GM19238 (cell line): ENCODE results near the gene TENM3.

Experiments
- DNase-seq: peaks from one replicate; pipeline ENCODE4 v3.0.0; 2011; ENCODE audit warnings: low spot score; ENCODE audit not compliant: insufficient read length

The TENM3 gene

DNA sequence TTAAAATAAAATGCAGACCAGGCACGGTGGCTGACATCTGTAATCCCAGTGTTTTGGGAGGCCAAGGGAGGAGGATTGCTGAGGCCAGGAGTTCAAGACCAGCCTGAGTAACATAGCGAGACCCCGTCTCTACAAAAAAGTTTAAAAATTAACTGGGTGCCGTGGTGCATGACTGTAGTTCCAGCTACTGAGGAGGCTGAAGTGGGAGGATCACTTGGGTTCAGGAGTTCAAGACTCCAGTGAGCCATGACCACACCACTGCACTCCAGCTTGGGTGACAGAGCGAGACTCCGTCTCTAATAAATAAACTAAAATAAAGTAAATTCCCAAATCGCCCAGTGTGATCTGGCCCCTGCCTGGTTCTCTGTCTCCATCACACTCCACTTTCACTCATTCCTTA is 43.7 kb downstream of the TENM3 start:
- DNase-seq, result no peak

- no peak for DNase-seq
Measured at GRCh38 chr4:182288534-182288933, 45.3 kb downstream of the TENM3 start.

DNA sequence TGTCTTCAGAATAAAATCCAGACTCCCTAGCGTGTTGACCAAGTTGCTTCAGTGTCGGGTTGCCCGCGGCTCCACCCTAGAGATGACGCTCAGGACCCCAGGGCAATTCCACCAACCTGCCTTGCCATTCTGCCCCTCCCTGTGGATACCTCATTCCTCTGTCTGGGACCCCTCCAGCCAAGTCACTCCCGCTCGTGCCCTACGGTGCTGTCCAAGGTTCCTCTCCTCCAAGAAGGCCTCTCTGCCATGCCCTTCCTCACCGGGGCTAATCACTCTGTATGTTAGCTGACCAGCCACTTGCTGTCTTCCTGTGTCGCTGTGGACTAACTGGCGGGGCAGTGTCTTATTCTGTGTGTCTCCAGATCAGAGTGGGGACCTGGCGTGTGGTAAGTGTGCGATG is 46.6 kb downstream of the TENM3 start:
- no peak for DNase-seq

- no peak for DNase-seq
Measured at GRCh38 chr4:182291175-182291574, 48.0 kb downstream of the TENM3 start.

DNA sequence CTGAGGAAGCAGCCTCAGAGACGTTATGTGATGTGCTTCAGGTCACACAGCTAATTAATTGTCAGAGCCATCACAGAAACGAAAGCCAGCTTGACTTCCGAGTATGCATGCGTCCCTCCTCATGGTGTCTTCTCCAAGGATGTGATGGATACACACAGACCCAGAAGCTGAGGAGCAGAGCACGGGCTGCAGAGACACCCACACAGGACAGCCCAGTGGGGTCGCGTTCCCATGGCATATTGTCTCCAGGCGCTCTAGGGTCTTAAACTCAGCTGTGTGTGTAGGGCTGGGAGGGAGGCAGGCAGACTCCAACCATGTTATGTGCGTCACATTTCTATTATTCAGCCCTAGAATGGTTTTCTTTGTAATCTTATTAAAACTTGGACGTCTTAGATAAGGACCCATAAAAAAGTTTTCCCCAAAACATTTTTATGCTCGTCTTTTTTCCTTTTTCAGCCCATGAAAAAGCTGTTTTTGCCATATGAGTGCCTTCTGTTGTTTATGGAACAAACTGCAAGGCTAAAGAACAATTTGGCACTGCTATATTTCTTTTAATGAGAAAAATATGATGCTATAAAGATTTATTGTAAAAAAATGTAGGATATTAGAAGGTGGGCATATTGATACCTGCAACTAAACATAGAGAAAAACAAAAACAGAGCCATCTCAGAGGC is 48.5 kb downstream of the TENM3 start:
- DNase-seq, result no peak

- DNase-seq, result no peak
Measured at GRCh38 chr4:182292612-182293011, 49.4 kb downstream of the TENM3 start.

DNA sequence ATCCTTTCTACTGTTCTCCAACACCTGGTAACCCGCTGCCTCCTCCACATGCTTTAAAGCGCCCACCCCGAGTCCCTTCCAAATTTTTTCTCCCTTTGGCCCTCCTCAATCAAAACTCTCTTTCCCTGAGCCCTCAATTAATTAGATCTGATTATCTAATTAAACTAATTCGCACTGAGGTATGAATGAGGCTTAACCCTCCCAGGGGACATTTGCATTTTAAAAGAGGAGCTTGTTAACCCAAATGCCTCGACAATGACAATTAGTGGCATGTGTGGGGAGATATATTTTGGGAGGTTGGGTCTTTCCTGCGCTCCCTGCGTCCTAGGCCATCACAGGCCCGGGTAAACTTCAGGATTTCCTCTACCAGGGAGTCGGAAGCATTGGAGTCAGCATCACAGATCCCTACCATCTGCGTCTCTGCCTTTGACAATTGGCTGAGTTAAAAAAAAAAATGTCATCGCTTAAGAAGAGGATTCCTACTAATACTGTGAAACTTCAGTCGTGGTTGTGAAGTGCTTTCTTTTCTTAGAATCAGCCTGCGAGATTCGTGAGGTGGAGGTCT is 50.6 kb downstream of the TENM3 start:
- no peak for DNase-seq

GRCh38 chr4:182294451-182294850 is 51.2 kb downstream of the TENM3 start:
- no peak for DNase-seq

- DNase-seq, result no peak
Measured at GRCh38 chr4:182297659-182298058, 54.5 kb downstream of the TENM3 start.

DNA sequence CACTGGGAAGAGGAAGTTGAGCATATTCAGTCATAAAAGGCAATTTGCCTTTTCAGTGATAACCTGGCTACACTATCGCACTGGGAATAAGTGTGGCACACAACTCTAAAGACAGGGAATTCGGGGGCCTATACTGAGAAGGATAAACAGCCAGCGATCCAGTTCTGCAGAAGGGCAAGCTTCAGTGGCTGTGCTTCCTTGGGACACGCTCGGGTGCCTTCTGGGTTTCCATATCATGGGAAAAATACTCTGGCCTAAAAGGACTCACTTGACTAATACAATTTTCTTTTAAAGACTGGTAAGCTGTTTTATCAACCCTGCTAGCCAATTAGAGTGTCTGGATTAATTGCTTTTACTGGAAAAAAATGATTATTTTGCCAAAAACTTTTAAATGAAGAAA is 58.5 kb downstream of the TENM3 start:
- no peak for DNase-seq

- DNase-seq, result no peak
Measured at GRCh38 chr4:182303847-182304246, 60.6 kb downstream of the TENM3 start.

DNA sequence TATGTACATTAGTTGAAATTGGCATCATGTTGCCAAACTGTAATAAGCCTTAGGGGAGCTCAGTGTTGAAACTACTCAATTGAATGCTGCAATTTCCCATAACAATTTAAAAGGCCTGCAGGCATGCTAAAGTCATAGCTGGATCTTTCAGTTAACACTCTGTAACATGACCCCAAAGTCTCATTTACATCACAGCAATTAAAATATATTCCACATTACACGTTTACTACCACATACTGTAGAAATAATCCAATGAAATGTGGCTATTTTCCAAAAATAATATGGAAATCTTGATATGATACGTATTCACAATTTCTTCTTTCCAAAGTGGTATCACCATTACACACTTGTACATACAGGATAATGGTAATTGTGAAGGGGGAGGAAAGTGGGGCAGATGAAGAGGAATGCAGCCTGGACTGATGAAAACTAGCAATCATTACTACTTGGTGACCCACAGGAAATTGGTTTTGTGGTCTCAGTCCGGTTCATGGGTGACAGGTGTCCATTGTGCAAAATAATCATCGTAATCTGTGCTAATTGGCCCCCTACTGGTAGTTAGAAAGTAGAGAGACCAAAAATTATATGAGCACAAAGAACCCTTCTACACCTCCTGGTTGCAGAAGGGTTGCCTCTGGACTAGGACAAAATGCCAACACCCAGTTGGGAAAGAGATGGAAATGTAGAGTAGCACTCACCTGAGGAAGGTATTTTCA is 63.7 kb downstream of the TENM3 start:
- no peak for DNase-seq

DNA sequence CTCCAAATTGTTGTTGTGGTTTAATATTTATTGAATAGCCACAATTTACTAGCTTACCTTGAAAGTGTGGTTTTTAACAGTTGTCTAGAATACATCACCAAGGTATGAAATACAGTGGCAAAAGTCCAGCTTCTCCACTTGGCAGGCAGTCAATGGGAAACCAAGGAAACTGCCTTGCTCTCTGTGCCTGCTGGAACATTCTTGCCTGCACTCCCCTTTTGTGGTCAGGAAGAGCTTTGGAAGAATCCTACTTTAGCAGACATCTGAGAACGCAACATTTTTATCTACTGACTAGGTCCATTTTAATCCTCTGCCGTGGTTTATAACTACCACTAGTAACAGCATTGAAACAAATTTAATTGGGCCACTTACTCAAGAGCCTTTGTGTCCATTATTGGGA is 64.5 kb downstream of the TENM3 start:
- no peak for DNase-seq

DNA sequence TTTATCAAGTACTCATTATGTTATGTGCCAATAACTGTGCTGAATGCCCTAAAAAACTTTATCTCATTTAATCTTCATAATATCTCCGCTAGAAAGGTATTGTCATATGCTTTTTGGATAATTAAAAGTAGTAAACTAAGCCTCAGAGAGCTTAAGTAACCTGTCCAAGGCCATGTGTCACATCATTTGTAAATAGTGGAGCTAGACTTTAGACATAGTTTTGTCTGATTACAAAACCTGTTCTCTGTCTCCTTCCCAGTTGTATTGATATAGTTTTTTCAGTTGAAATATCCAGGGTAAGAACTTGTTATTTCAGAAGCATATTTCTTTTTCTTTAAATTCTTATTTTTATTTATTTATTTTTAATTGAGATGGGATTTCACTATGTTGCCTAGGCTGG is 66.7 kb downstream of the TENM3 start:
- no peak for DNase-seq

- no peak for DNase-seq
Measured at GRCh38 chr4:182310316-182310715, 67.1 kb downstream of the TENM3 start.

DNA sequence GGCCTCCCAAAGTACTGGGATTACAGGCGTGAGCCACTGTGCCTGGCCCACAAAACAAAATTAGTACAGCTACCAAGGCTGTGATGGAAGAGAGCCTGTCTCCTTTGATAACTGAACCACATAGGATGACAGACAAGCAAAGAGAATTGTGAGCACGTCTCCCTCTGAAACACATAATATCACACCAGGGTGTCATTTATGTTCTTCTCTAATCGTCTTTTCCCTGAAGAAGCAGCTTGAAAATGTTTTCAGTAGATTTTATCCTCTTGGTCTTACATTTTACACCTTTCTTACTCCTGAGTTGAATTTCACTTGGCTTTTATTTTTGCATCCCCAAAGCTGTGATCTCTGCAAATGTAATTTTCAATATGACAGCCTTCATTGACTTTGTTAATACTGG is 67.8 kb downstream of the TENM3 start:
- DNase-seq, result no peak

GRCh38 chr4:182314537-182314936 is 71.3 kb downstream of the TENM3 start:
- DNase-seq, result no peak

- no peak for DNase-seq
Measured at GRCh38 chr4:182318256-182318655, 75.1 kb downstream of the TENM3 start.

GRCh38 chr4:182320092-182320491 is 76.9 kb downstream of the TENM3 start:
- DNase-seq, result no peak

DNA sequence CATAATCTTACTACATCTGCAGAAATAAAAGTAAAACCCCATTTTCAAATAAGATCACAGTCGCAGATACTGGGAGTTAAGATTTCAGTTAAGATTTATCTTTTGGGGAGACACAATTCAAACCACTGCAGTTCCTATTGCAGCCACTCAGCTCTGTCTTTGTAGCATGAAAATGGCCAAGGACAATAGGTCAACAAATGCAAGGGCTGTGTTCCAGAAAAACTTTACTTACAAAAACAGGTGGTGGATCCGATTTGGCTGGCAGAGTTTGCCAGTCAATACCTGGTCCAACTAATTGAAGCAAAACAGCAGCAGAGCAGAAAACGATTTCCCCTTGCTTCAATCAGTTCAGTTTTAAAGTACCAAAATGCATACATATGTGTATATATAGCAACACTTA is 77.4 kb downstream of the TENM3 start:
- no peak for DNase-seq

DNA sequence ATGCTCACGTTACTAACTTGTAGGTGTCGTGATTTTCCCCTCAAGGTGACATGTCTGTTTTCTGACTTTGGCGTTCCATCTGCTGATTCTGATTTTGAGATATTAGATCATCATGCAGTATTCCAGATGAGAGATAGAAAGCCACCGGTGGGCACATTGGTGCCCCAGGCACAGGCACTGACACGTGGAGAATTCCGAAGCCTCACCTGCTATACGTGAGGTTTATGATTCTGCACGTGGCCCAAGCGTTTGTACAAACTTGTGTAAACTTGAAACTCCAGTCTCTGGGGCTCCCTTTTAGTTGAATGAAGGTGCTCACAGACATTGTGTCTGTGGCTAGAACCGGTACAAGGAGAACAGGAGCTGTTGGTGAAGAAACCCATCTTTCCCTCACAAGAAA is 81.1 kb downstream of the TENM3 start:
- no peak for DNase-seq

GRCh38 chr4:182325397-182325796 is 82.2 kb downstream of the TENM3 start:
- DNase-seq, result no peak

GRCh38 chr4:182325848-182326255 is 82.7 kb downstream of the TENM3 start:
- DNase-seq, result no peak
